ENCODE data around the gene MAPK12.

The MAPK12 gene

GRCh38 chr22:50260801-50261614, 475 bp downstream of the MAPK12 start:
- peak overlapping the region; percentile 62 for H3K4me3 ChIP-seq (ENCODE audit: low read depth, low read length)
- TF ChIP-seq CTCF (IDR thresholded peaks at IDR 0.05; ENCODE audit: low read depth, low read length, missing control alignments) = no peak
- in situ Hi-C loops (cut with HindIII; ENCODE audit: low sequenced_read_pairs) = no loop called here
- DNase-seq (ENCODE audit: low read depth) = no peak

GRCh38 chr22:50260434-50260800, 1.1 kb downstream of the MAPK12 start:
- in situ Hi-C loops (cut with HindIII; ENCODE audit: low sequenced_read_pairs) = no loop called here
- no peak for DNase-seq (ENCODE audit: low read depth)
- peak overlapping the region; percentile 62 for H3K4me3 ChIP-seq (ENCODE audit: low read depth, low read length)
- no peak for TF ChIP-seq CTCF (IDR thresholded peaks at IDR 0.05; ENCODE audit: low read depth, low read length, missing control alignments)

GRCh38 chr22:50259302-50259701, 2.2 kb downstream of the MAPK12 start:
- DNase-seq (ENCODE audit: low read depth) = no peak
- no peak overlapping the region for H3K4me3 ChIP-seq (ENCODE audit: low read depth, low read length)
- TF ChIP-seq CTCF (IDR thresholded peaks at IDR 0.05; ENCODE audit: low read depth, low read length, missing control alignments) = no peak
- in situ Hi-C loops (cut with HindIII; ENCODE audit: low sequenced_read_pairs) = no loop called here

- no peak for DNase-seq (ENCODE audit: low read depth)
- H3K4me3 ChIP-seq (ENCODE audit: low read depth, low read length) = no peak overlapping the region
- in situ Hi-C loops (cut with HindIII; ENCODE audit: low sequenced_read_pairs) = no loop called here
- no peak for TF ChIP-seq CTCF (IDR thresholded peaks at IDR 0.05; ENCODE audit: low read depth, low read length, missing control alignments)
Observed at GRCh38 chr22:50258361-50259292, 2.9 kb downstream of the MAPK12 start.

- no peak for DNase-seq (ENCODE audit: low read depth)
- no peak overlapping the region for H3K4me3 ChIP-seq (ENCODE audit: low read depth, low read length)
- in situ Hi-C loops (cut with HindIII; ENCODE audit: low sequenced_read_pairs) = no loop called here
- TF ChIP-seq CTCF (IDR thresholded peaks at IDR 0.05; ENCODE audit: low read depth, low read length, missing control alignments) = no peak
Observed at GRCh38 chr22:50257451-50258360, 3.8 kb downstream of the MAPK12 start.

- no peak for DNase-seq (ENCODE audit: low read depth)
- no peak overlapping the region for H3K4me3 ChIP-seq (ENCODE audit: low read depth, low read length)
- TF ChIP-seq CTCF (IDR thresholded peaks at IDR 0.05; ENCODE audit: low read depth, low read length, missing control alignments) = no peak
- in situ Hi-C loops (cut with HindIII; ENCODE audit: low sequenced_read_pairs) = no loop called here
Observed at GRCh38 chr22:50257041-50257440, 4.4 kb downstream of the MAPK12 start.
